B cell (primary cell): ENCODE measurements around the gene SLC35F2. TPM values are rescaled to one million over a fixed set of nuclear protein-coding genes. Genes with fewer than 3 reads are reported as not detected.

ENCODE experiments used
- ATAC-seq: fragments of 200-7000 bp; cut with Tn5 transposase; one replicate; pipeline ENCODE4 v1.10.0; 2021; ENCODE audit warnings: low read depth, mild to moderate bottlenecking, moderate number of reproducible peaks, moderate library complexity
- CTCF ChIA-PET: fragments of 350-600 bp; sonication (Branson Sonifier 250); formaldehyde crosslinking; loops from one replicate; lab custom pipeline; 2021; ENCODE audit warnings: antibody characterized with exemption, inconsistent platforms; lab: Charles Lee
- POLR2A ChIA-PET: fragments of 350-600 bp; sonication (Branson Sonifier 250); formaldehyde crosslinking; loops from one replicate; lab custom pipeline; 2021; ENCODE audit warnings: antibody characterized with exemption; lab: Charles Lee
- DNase-seq: peaks from one replicate; pipeline ENCODE4 v3.0.0; 2013
- H2AFZ ChIP-seq: 2 replicates; pipeline ENCODE4 v1.6.1; 2012; ENCODE audit warnings: mild to moderate bottlenecking, low read depth, low read length; ENCODE audit not compliant: insufficient read depth, poor library complexity, severe bottlenecking
- H3K27ac ChIP-seq, 2 donors: 1 replicate in 1 of 2; 2 replicates in 1 of 2; pipeline ENCODE4 v1.5.1; 2012 to 2013; ENCODE audit warnings: low read length in 2 of 2, mild to moderate bottlenecking in 2 of 2, moderate library complexity in 1 of 2
- H3K27me3 ChIP-seq, 4 experiments: fragments of 200-600 bp in 1 of 4; sonication (generic) in 1 of 4; replicated peaks in 1 of 4; 1 replicate in 2 of 4; 2 replicates in 2 of 4; pipeline versions ENCODE4 v1.6.1 to v1.7.0; 2013 to 2016; ENCODE audit warnings: low read length in 3 of 4, mild to moderate bottlenecking in 2 of 4, mixed read lengths in 1 of 4, moderate library complexity in 1 of 4; ENCODE audit not compliant: insufficient read depth in 4 of 4, control insufficient read depth in 3 of 4; ENCODE audit errors: control extremely low read depth in 1 of 4
- H3K36me3 ChIP-seq, 2 experiments: replicated peaks in 1 of 2; 1 replicate in 1 of 2; 2 replicates in 1 of 2; pipeline versions ENCODE4 v1.6.1 to v1.7.1; 2013; ENCODE audit warnings: low read length in 1 of 2; ENCODE audit not compliant: insufficient read depth in 2 of 2, control insufficient read depth in 1 of 2; ENCODE audit errors: control extremely low read depth in 1 of 2, extremely low read depth in 1 of 2
- H3K4me1 ChIP-seq, 2 donors: fragments of 200-600 bp in 1 of 2; sonication (generic) in 1 of 2; 1 replicate in 1 of 2; 2 replicates in 1 of 2; pipeline versions ENCODE4 v1.5.1 to v1.6.1; 2013 to 2017; ENCODE audit warnings: low read length in 2 of 2; ENCODE audit not compliant: control insufficient read depth in 2 of 2, insufficient read depth in 2 of 2
- H3K4me2 ChIP-seq: replicated peaks from 2 replicates; pipeline ENCODE3; 2012; ENCODE audit warnings: mild to moderate bottlenecking, low read depth, low read length; ENCODE audit not compliant: poor library complexity, severe bottlenecking
- H3K4me3 ChIP-seq, 5 experiments: fragments of 200-600 bp in 1 of 5; sonication (generic) in 1 of 5; 1 replicate in 3 of 5; 2 replicates in 2 of 5; pipeline versions ENCODE4 v1.5.1 to v1.7.0; 2011 to 2016; ENCODE audit warnings: low read length in 4 of 5, mild to moderate bottlenecking in 4 of 5, low read depth in 2 of 5, control low read depth in 1 of 5, moderate library complexity in 1 of 5; ENCODE audit not compliant: insufficient read depth in 1 of 5; ENCODE audit errors: control extremely low read depth in 1 of 5, extremely low read depth in 1 of 5
- H3K79me2 ChIP-seq: fragments of 200-600 bp; sonication (generic); one replicate; pipeline ENCODE4 v1.6.0; 2016; ENCODE audit warnings: low read length; ENCODE audit not compliant: control insufficient read depth, insufficient read depth
- H3K9ac ChIP-seq: fragments of 200-600 bp; sonication (generic); 2 replicates; pipeline ENCODE4 v1.6.1; 2017; ENCODE audit warnings: mild to moderate bottlenecking, low read length, moderate library complexity
- H3K9me3 ChIP-seq, 3 donors: one replicate each; pipeline versions ENCODE4 v1.6.1 to v1.7.1; 2013; ENCODE audit warnings: low read length in 2 of 3; ENCODE audit not compliant: control insufficient read depth in 2 of 3, insufficient read depth in 1 of 3; ENCODE audit errors: control extremely low read depth in 1 of 3
- H4K20me1 ChIP-seq: 2 replicates; pipeline ENCODE4 v1.6.0; 2012; ENCODE audit warnings: mild to moderate bottlenecking, low read length; ENCODE audit not compliant: insufficient read depth, control insufficient read depth, poor library complexity, severe bottlenecking
- H3K27ac Mint-ChIP-seq: one replicate; pipeline ENCODE4 v1.8.0; 2021; ENCODE audit warnings: mixed read lengths
- H3K27me3 Mint-ChIP-seq: one replicate; pipeline ENCODE4 v1.8.0; 2021; ENCODE audit warnings: mixed read lengths
- H3K4me1 Mint-ChIP-seq: one replicate; pipeline ENCODE4 v1.8.0; 2021; ENCODE audit warnings: mixed read lengths
- H3K4me3 Mint-ChIP-seq: one replicate; pipeline ENCODE4 v1.8.0; 2021; ENCODE audit warnings: mixed read lengths
- H3K9me3 Mint-ChIP-seq: one replicate; pipeline ENCODE4 v1.8.0; 2022; ENCODE audit warnings: mixed read lengths; ENCODE audit not compliant: insufficient read depth
- CTCF ChIP-seq: fragments of 200-600 bp; IDR thresholded peaks from one replicate; pipeline ENCODE4 v1.8.0; 2022; ENCODE audit warnings: antibody characterized with exemption, mild to moderate bottlenecking
- EZH2 ChIP-seq: IDR thresholded peaks from 2 replicates; pipeline ENCODE4 v1.6.1; 2012; ENCODE audit warnings: borderline replicate concordance, low read depth, mild to moderate bottlenecking, moderate library complexity, low read length; ENCODE audit not compliant: insufficient read depth, poor library complexity, severe bottlenecking
- WGBS: methylation state at CpG from one replicate; pipeline ENCODE4 v1.1.5; 2013; ENCODE audit warnings: missing lambda C conversion rate; ENCODE audit not compliant: insufficient coverage; 5-methylcytosine and 5-hydroxymethylcytosine counted together
- intact Hi-C: fragments of 100-400 bp; cut with micrococcal nuclease; formaldehyde crosslinking; loops from one replicate; pipeline ENCODE4 v1.10.0; 2022
- polyA plus RNA-seq: library from polyadenylated mRNA; depleted of rRNA; stranded (reverse); fragments of >200 nt; gene quantifications from 2 replicates; pipeline ENCODE4 v1.2.3, GENCODE V29; 2012
- total RNA-seq, 2 donors: library from RNA; stranded (reverse); fragments of 120-200 nt in 1 of 2; gene quantifications; 1 replicate in 1 of 2; 2 replicates in 1 of 2; pipeline versions ENCODE4 v1.2.3 to v1.2.4, GENCODE V29; 2013 to 2022

The SLC35F2 gene
- total and polyA plus RNA-seq, 2 donors (not counting 1 experiment from before 2014, with no cell fraction given), result 10.9 TPM

GRCh38 chr11:107830915-107831540 lies 27.6 kb downstream of the SLC35F2 start:
- ChIA-PET CTCF (no interaction called here), POLR2A (no interaction called here)
- ATAC-seq (no peak), DNase-seq (no peak)
- Mint-ChIP-seq H3K9me3 (no peaks in the 10 kb centered on the region), H3K4me3 (no peak overlapping the region), H3K4me1 (peaks cover 9% of the 10 kb centered on the region), H3K27ac (no peak overlapping the region), H3K27me3 (no peaks in the 10 kb centered on the region)
- no peaks in the 10 kb centered on the region for H3K4me1 ChIP-seq
- H3K36me3 ChIP-seq, result no peaks in the 10 kb centered on the region
- H3K9me3 ChIP-seq, result peaks cover 0 to 7% (median 0%) of the 10 kb centered on the region in 3 donors
- no peak overlapping the region for H3K9ac ChIP-seq
- TF ChIP-seq EZH2 (no peak), CTCF (no peak)
- WGBS, result 100% methylated on average over 1 of the region's 5 CpGs
- H3K4me3 ChIP-seq, result no peak overlapping the region
- H3K27ac ChIP-seq, result no peak overlapping the region
- no peak overlapping the region for H3K4me2 ChIP-seq
- H4K20me1 ChIP-seq, result no peaks in the 10 kb centered on the region
- H3K27me3 ChIP-seq, result no peaks in the 10 kb centered on the region
- H3K79me2 ChIP-seq, result peaks cover 39% of the 10 kb centered on the region
- intact Hi-C loops, result no loop called here
- H2AFZ ChIP-seq, result no peak overlapping the region

DNA sequence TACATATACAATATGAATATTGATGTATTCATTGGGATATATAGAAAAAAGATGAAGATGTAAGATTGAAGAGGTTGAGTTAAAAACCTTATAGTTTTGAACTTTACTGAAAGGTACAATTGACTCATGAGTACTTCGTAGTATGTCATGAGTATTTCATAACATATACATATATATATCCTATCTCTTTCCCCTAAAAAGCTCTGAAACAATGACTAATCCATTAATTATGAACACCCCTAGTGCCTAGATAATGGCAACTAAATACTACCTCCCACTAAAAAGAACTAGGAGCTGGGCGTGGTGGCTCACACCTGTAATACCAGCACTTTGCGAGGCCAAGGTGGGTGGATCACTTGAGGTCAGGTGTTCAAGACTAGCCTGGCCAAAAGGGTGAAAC lies 31.5 kb downstream of the SLC35F2 start:
- POLR2A ChIA-PET, result no interaction called here
- DNase-seq (no peak), ATAC-seq (no peak)
- no peak overlapping the region for H2AFZ ChIP-seq
- no peak overlapping the region for H3K4me2 ChIP-seq
- Mint-ChIP-seq H3K4me3 (no peak overlapping the region), H3K27me3 (no peaks in the 10 kb centered on the region), H3K4me1 (peaks cover 20% of the 10 kb centered on the region), H3K27ac (no peak overlapping the region), H3K9me3 (no peaks in the 10 kb centered on the region)
- no peak overlapping the region for H3K9ac ChIP-seq
- no peaks in the 10 kb centered on the region for H3K36me3 ChIP-seq
- no peaks in the 10 kb centered on the region for H4K20me1 ChIP-seq
- no peak overlapping the region for H3K27ac ChIP-seq
- intact Hi-C loops, result no loop called here
- peaks cover 8 to 10% of the 10 kb centered on the region in 2 donors for H3K4me1 ChIP-seq
- no CpG with 5 or more reads among the region's 3 CpGs for WGBS
- peaks cover 31% of the 10 kb centered on the region for H3K79me2 ChIP-seq
- H3K27me3 ChIP-seq, result no peaks in the 10 kb centered on the region
- CTCF ChIA-PET, result no interaction called here
- peaks cover 0 to 7% (median 0%) of the 10 kb centered on the region in 3 donors for H3K9me3 ChIP-seq
- no peak for TF ChIP-seq EZH2
- TF ChIP-seq CTCF, result no peak
- H3K4me3 ChIP-seq, result no peak overlapping the region
